ENCODE measurements around the gene CIAO1. TPM values are rescaled to one million over a fixed set of nuclear protein-coding genes. Genes with fewer than 3 reads are reported as not detected.

The CIAO1 gene
- total and polyA plus RNA-seq, 8 donors = 59.8 to 72.8 (median 63.2) TPM

Other genes with a start within 250 kb of the CIAO1 start
- gene GPAT2, start 231.3 kb upstream of the CIAO1 start, total RNA-seq = 1 to 10 TPM; 2.8 to 7.3 TPM
- gene GPAT2, start 231.3 kb upstream of the CIAO1 start, polyA plus RNA-seq (ENCODE audit: insufficient read length in 6 of 6) = 1 to 10 TPM; 2.7 to 6.2 (median 3.4) TPM
- under 1 TPM; 0.20 to 0.34 TPM for gene ADRA2B, start 149.7 kb upstream of the CIAO1 start, total RNA-seq
- 1 to 10 TPM in 5 of 6 donors, under 1 TPM in 1; 0.74 to 2.3 (median 1.3) TPM for gene ADRA2B, start 149.7 kb upstream of the CIAO1 start, polyA plus RNA-seq (ENCODE audit: insufficient read length in 6 of 6)
- not detected for gene ASTL, start 127.7 kb upstream of the CIAO1 start, total RNA-seq
- gene ASTL, start 127.7 kb upstream of the CIAO1 start, polyA plus RNA-seq (ENCODE audit: insufficient read length in 6 of 6) = under 1 TPM in 5 of 6 donors, not detected in 1; 0.11 to 0.30 (median 0.21) TPM
- 1 to 10 TPM; 3.6 to 5.7 TPM for gene DUSP2, start 120.8 kb upstream of the CIAO1 start, total RNA-seq
- 1 to 10 TPM in 5 of 6 donors, under 1 TPM in 1; 0.82 to 3.3 (median 1.5) TPM for gene DUSP2, start 120.8 kb upstream of the CIAO1 start, polyA plus RNA-seq (ENCODE audit: insufficient read length in 6 of 6)
- 100 to 1,000 TPM; 132 to 142 TPM for gene STARD7, start 57.4 kb upstream of the CIAO1 start, total RNA-seq
- gene STARD7, start 57.4 kb upstream of the CIAO1 start, polyA plus RNA-seq (ENCODE audit: insufficient read length in 6 of 6) = 100 to 1,000 TPM in 5 of 6 donors, 10 to 100 TPM in 1; 99.2 to 120 (median 108) TPM
- 10 to 100 TPM; 66.1 to 79.9 TPM for gene TMEM127, start 228 bp upstream of the CIAO1 start, total RNA-seq
- gene TMEM127, start 228 bp upstream of the CIAO1 start, polyA plus RNA-seq (ENCODE audit: insufficient read length in 6 of 6) = 10 to 100 TPM; 29.1 to 36.1 (median 33.7) TPM
- gene SNRNP200, start 39.3 kb downstream of the CIAO1 start, total RNA-seq = 10 to 100 TPM; 82.7 to 96.1 TPM
- 100 to 1,000 TPM; 184 to 209 (median 197) TPM for gene SNRNP200, start 39.3 kb downstream of the CIAO1 start, polyA plus RNA-seq (ENCODE audit: insufficient read length in 6 of 6)
- gene ITPRIPL1, start 59.1 kb downstream of the CIAO1 start, total RNA-seq = 1 to 10 TPM; 1.3 to 2.3 TPM
- gene ITPRIPL1, start 59.1 kb downstream of the CIAO1 start, polyA plus RNA-seq (ENCODE audit: insufficient read length in 6 of 6) = 1 to 10 TPM; 4.2 to 6.1 (median 5.4) TPM
- 1 to 10 TPM; 4.4 to 5.7 TPM for gene NCAPH, start 69.5 kb downstream of the CIAO1 start, total RNA-seq
- gene NCAPH, start 69.5 kb downstream of the CIAO1 start, polyA plus RNA-seq (ENCODE audit: insufficient read length in 6 of 6) = 10 to 100 TPM; 14.0 to 32.7 (median 17.5) TPM
- under 1 TPM; 0.18 to 0.23 TPM for gene NEURL3, start 239.1 kb downstream of the CIAO1 start, total RNA-seq
- gene NEURL3, start 239.1 kb downstream of the CIAO1 start, polyA plus RNA-seq (ENCODE audit: insufficient read length in 6 of 6) = under 1 TPM; 0.18 to 0.62 (median 0.36) TPM

All from left lung (tissue), 8 donors.